Measurements from ENCODE around the gene RNF17.

RNF17 gene

GRCh38 chr13:24742294-24742693, 21.7 kb upstream of the RNF17 start:
- no peak overlapping the region for H2AFZ ChIP-seq (ENCODE audit: low read length)
- H3K9me3 ChIP-seq (replicated peaks; ENCODE audit: insufficient read depth, low read length) = no peaks in the 10 kb centered on the region
- H4K20me1 ChIP-seq (ENCODE audit: insufficient read depth, low read length) = no peaks in the 10 kb centered on the region
- H3K27me3 ChIP-seq (replicated peaks; ENCODE audit: insufficient read depth, low read length) = no peaks in the 10 kb centered on the region
- H3K9me2 ChIP-seq (replicated peaks; ENCODE audit: insufficient read depth, low read length) = no peaks in the 10 kb centered on the region
- H3K4me2 ChIP-seq (ENCODE audit: low read depth, low read length) = no peak overlapping the region
- no peaks in the 10 kb centered on the region for H3K79me2 ChIP-seq (ENCODE audit: low read length)
- TF ChIP-seq CTCF (IDR thresholded peaks at IDR 0.05; ENCODE audit: low read length) (no peak), EZH2phosphoT487 (IDR thresholded peaks at IDR 0.05; ENCODE audit: low read length) (no peak), EZH2 (optimal IDR thresholded peaks at IDR 0.05; ENCODE audit: low read depth, low read length) (no peak)
- no peaks in the 10 kb centered on the region for H3K36me3 ChIP-seq (replicated peaks; ENCODE audit: insufficient read depth, low read length)
- H3K27ac ChIP-seq (ENCODE audit: low read length) = no peak overlapping the region
- no peaks in the 10 kb centered on the region for H3F3A ChIP-seq (ENCODE audit: insufficient read depth, low read length)
- H3K4me1 ChIP-seq (ENCODE audit: low read length) = no peaks in the 10 kb centered on the region
- H3K9ac ChIP-seq (ENCODE audit: low read length) = no peak overlapping the region
- no peak overlapping the region for H3K4me3 ChIP-seq (ENCODE audit: low read length)
- no peak for DNase-seq

- H3K4me3 ChIP-seq (ENCODE audit: low read length) = no peak overlapping the region
- no peak overlapping the region for H3K9ac ChIP-seq (ENCODE audit: low read length)
- H4K20me1 ChIP-seq (ENCODE audit: insufficient read depth, low read length) = no peaks in the 10 kb centered on the region
- no peaks in the 10 kb centered on the region for H3K27me3 ChIP-seq (replicated peaks; ENCODE audit: insufficient read depth, low read length)
- no peaks in the 10 kb centered on the region for H3K9me3 ChIP-seq (replicated peaks; ENCODE audit: insufficient read depth, low read length)
- no peak for DNase-seq
- H3K27ac ChIP-seq (ENCODE audit: low read length) = no peak overlapping the region
- H2AFZ ChIP-seq (ENCODE audit: low read length) = no peak overlapping the region
- H3K79me2 ChIP-seq (ENCODE audit: low read length) = no peaks in the 10 kb centered on the region
- H3K9me2 ChIP-seq (replicated peaks; ENCODE audit: insufficient read depth, low read length) = no peaks in the 10 kb centered on the region
- no peaks in the 10 kb centered on the region for H3F3A ChIP-seq (ENCODE audit: insufficient read depth, low read length)
- TF ChIP-seq EZH2phosphoT487 (IDR thresholded peaks at IDR 0.05; ENCODE audit: low read length) = no peak
- TF ChIP-seq EZH2 (optimal IDR thresholded peaks at IDR 0.05; ENCODE audit: low read depth, low read length) = no peak
- no peak for TF ChIP-seq CTCF (IDR thresholded peaks at IDR 0.05; ENCODE audit: low read length)
- no peaks in the 10 kb centered on the region for H3K36me3 ChIP-seq (replicated peaks; ENCODE audit: insufficient read depth, low read length)
- no peaks in the 10 kb centered on the region for H3K4me1 ChIP-seq (ENCODE audit: low read length)
- no peak overlapping the region for H3K4me2 ChIP-seq (ENCODE audit: low read depth, low read length)
Observed at GRCh38 chr13:24742977-24743376, 21.0 kb upstream of the RNF17 start.

- no peak overlapping the region for H3K27ac ChIP-seq (ENCODE audit: low read length)
- no peaks in the 10 kb centered on the region for H3K9me3 ChIP-seq (replicated peaks; ENCODE audit: insufficient read depth, low read length)
- H3K4me2 ChIP-seq (ENCODE audit: low read depth, low read length) = no peak overlapping the region
- TF ChIP-seq EZH2phosphoT487 (IDR thresholded peaks at IDR 0.05; ENCODE audit: low read length) (no peak), EZH2 (optimal IDR thresholded peaks at IDR 0.05; ENCODE audit: low read depth, low read length) (no peak), CTCF (IDR thresholded peaks at IDR 0.05; ENCODE audit: low read length) (no peak)
- H3K79me2 ChIP-seq (ENCODE audit: low read length) = no peaks in the 10 kb centered on the region
- no peaks in the 10 kb centered on the region for H3K36me3 ChIP-seq (replicated peaks; ENCODE audit: insufficient read depth, low read length)
- no peaks in the 10 kb centered on the region for H3K4me1 ChIP-seq (ENCODE audit: low read length)
- no peak for DNase-seq
- H3K27me3 ChIP-seq (replicated peaks; ENCODE audit: insufficient read depth, low read length) = no peaks in the 10 kb centered on the region
- no peaks in the 10 kb centered on the region for H3F3A ChIP-seq (ENCODE audit: insufficient read depth, low read length)
- H3K9ac ChIP-seq (ENCODE audit: low read length) = no peak overlapping the region
- no peak overlapping the region for H2AFZ ChIP-seq (ENCODE audit: low read length)
- H4K20me1 ChIP-seq (ENCODE audit: insufficient read depth, low read length) = no peaks in the 10 kb centered on the region
- H3K9me2 ChIP-seq (replicated peaks; ENCODE audit: insufficient read depth, low read length) = no peaks in the 10 kb centered on the region
- H3K4me3 ChIP-seq (ENCODE audit: low read length) = no peak overlapping the region
Observed at GRCh38 chr13:24744247-24744646, 19.7 kb upstream of the RNF17 start.

Measured in MM.1S (cell line).